ENCODE data around the gene BNIP3. TPM values are rescaled to one million over a fixed set of nuclear protein-coding genes. Genes with fewer than 3 reads are reported as not detected.
"Not testable (repeated sequence)": the region's sequence is repeated elsewhere in the genome, so short reads cannot be mapped to it uniquely, and the experiment has no call there.

Gene BNIP3
- total RNA-seq, 4 donors from 2014 or later: 81.2 to 162 (median 135) TPM

DNA sequence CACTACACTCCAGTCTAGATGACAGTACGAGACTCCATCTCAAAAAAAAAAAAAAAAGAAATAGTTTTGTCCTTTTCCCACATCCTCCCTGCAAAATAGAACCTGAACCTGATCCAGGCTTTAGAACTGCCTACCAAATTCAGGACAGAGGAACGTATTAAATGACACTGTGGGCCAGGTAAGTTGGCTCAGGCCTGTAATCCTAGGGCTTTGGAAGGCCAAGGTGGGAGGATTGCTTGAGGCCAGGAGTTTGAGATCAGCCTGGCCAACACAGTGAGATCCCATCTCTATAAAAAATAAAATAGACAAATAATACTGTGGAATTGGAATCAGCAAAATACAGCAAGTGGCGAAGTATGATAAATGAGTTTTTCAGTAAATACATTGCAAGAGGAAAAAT is 10.0 kb upstream of the BNIP3 start:
- no peaks in the 10 kb centered on the region for H3K27me3 ChIP-seq
- H3K4me1 ChIP-seq: peaks cover under 1% of the 10 kb centered on the region
- no peak for TF ChIP-seq EP300 (IDR thresholded peaks at IDR 0.05)
- TF ChIP-seq, protein P1, sequence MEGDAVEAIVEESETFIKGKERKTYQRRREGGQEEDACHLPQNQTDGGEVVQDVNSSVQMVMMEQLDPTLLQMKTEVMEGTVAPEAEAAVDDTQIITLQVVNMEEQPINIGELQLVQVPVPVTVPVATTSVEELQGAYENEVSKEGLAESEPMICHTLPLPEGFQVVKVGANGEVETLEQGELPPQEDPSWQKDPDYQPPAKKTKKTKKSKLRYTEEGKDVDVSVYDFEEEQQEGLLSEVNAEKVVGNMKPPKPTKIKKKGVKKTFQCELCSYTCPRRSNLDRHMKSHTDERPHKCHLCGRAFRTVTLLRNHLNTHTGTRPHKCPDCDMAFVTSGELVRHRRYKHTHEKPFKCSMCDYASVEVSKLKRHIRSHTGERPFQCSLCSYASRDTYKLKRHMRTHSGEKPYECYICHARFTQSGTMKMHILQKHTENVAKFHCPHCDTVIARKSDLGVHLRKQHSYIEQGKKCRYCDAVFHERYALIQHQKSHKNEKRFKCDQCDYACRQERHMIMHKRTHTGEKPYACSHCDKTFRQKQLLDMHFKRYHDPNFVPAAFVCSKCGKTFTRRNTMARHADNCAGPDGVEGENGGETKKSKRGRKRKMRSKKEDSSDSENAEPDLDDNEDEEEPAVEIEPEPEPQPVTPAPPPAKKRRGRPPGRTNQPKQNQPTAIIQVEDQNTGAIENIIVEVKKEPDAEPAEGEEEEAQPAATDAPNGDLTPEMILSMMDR (IDR thresholded peaks at IDR 0.05): no peak
- TF ChIP-seq POLR2A (IDR thresholded peaks at IDR 0.05): no peak
- no peak for TF ChIP-seq POLR2AphosphoS5 (IDR thresholded peaks at IDR 0.05)
- no peak overlapping the region for H3K4me3 ChIP-seq
- no peaks in the 10 kb centered on the region for H3K9me3 ChIP-seq
- DNase-seq (ENCODE audit: low spot score in 2 of 2): no peak
- no peak overlapping the region for H3K27ac ChIP-seq
- no peaks in the 10 kb centered on the region for H3K36me3 ChIP-seq
- WGBS: 85% methylated on average over 3 of the region's 3 CpGs

DNA sequence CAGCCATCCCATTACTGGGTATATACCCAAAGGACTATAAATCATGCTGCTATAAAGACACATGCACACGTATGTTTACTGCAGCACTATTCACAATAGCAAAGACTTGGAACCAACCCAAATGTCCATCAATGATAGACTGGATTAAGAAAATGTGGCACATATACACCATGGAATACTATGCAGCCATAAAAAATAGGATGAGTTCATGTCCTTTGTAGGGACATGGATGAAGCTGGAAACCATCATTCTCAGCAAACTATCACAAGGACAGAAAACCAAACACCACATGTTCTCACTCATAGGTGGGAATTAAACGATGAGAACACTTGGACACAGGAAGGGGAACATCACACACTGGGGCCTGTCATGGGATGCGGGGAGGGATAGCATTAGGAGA is 6.1 kb upstream of the BNIP3 start:
- not testable (repeated sequence) for H3K36me3 ChIP-seq; DNase-seq (ENCODE audit: low spot score in 2 of 2); H3K4me1 ChIP-seq; H3K27me3 ChIP-seq; H3K4me3 ChIP-seq; H3K27ac ChIP-seq; H3K9me3 ChIP-seq
- WGBS: 92% methylated on average over 3 of the region's 3 CpGs

DNA sequence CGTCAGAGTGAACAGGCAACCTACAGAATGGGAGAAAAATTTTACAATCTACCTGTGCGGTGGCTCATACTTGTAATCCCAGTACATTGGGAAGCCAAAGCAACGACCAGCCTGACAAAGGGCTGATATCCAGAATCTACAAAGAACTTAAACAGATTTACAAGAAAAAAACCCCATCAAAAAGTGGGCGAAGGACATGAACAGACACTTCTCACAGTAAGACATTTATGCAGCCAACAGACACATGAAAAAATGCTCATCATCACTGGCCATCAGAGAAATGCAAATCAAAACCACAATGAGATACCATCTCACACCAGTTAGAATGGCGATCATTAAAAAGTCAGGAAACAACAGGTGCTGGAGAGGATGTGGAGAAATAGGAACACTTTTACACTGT is 5.6 kb upstream of the BNIP3 start:
- H3K27ac ChIP-seq; H3K36me3 ChIP-seq; H3K4me1 ChIP-seq; H3K27me3 ChIP-seq; DNase-seq (ENCODE audit: low spot score in 2 of 2); H3K9me3 ChIP-seq; H3K4me3 ChIP-seq: not testable (repeated sequence)
- WGBS: 91% methylated on average over 5 of the region's 5 CpGs

DNA sequence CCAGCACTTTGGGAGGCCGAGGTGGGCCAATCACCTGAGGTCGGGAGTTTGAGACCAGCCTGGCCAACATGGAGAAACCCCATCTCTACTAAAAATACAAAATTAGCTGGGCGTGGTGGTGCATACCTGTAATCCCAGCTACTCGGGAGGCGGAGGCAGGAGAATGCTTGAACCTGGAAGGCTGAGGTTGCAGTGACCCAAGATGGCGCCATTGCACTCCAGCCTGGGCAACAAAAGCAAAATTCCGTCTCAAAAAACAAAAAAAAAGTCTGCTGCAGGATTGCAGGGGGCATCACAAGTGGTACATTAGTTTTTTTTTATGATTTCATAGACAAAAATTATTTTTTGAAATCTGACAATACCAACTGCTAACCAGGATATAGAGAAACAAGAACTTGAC is 5.1 kb upstream of the BNIP3 start:
- H3K4me3 ChIP-seq; DNase-seq (ENCODE audit: low spot score in 2 of 2); H3K4me1 ChIP-seq; H3K27me3 ChIP-seq; H3K36me3 ChIP-seq; H3K9me3 ChIP-seq; H3K27ac ChIP-seq: not testable (repeated sequence)
- WGBS: 98% methylated on average over 7 of the region's 7 CpGs

DNA sequence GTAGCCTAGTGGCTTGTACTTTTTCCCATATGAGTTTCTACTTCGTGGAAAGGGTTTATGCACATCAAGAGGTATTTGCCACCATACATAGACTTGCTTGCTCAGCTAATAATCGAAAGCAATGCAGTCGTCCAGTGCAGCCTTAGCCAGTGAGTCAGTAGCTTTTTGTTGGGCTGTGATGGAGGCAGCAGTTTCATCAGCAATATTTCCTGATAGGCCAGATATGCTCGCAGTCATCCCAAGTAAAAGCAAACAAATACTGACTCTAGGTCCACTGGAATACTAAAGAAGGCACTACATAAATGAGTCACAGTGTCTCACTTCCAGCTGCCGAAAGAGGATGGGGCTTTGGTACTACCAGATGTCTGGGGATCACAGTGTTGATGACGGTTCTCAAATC is 2.1 kb upstream of the BNIP3 start:
- TF ChIP-seq, protein P1 (IDR thresholded peaks at IDR 0.05): no peak
- TF ChIP-seq EP300 (IDR thresholded peaks at IDR 0.05): no peak
- no peak for TF ChIP-seq POLR2AphosphoS5 (IDR thresholded peaks at IDR 0.05)
- TF ChIP-seq POLR2A (IDR thresholded peaks at IDR 0.05): no peak
- Histone ChIP-seq H3K4me1 (peaks cover 30% of the 10 kb centered on the region), H3K9me3 (no peaks in the 10 kb centered on the region), H3K27ac (no peak overlapping the region), H3K27me3 (no peaks in the 10 kb centered on the region), H3K36me3 (no peaks in the 10 kb centered on the region), H3K4me3 (no peak overlapping the region)
- no peak for DNase-seq (ENCODE audit: low spot score in 2 of 2)
- WGBS: 70% methylated on average over 6 of the region's 6 CpGs

DNA sequence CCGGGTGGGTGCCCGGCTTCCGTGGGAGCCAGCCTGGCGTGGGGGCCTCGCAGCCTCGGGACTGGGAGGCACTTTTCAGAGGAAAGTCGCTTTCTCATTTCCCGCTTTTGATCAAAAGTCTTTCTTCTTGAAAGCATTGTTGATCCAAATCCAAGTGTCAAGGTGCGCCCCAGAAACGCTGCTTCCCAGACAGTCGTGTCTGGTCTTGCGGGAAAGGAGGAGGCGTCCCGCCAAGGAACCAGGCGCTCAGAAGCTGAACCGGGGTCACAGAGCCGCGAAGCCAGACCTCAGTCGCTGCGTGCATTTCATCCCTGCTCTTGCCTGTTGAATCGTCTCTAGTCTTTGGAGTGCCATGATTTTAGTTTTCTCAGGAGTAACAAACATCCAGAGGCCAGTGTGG is 1.1 kb upstream of the BNIP3 start:
- Histone ChIP-seq H3K27me3 (no peaks in the 10 kb centered on the region), H3K36me3 (no peaks in the 10 kb centered on the region), H3K27ac (no peak overlapping the region), H3K4me3 (peak overlapping the region; percentile 82), H3K4me1 (peaks cover 30% of the 10 kb centered on the region), H3K9me3 (no peaks in the 10 kb centered on the region)
- no peak for TF ChIP-seq POLR2A (IDR thresholded peaks at IDR 0.05)
- no peak for TF ChIP-seq EP300 (IDR thresholded peaks at IDR 0.05)
- peak in 1 of 2 donors; percentile 68 for DNase-seq (ENCODE audit: low spot score in 2 of 2)
- WGBS: 71% methylated on average over 13 of the region's 21 CpGs

DNA sequence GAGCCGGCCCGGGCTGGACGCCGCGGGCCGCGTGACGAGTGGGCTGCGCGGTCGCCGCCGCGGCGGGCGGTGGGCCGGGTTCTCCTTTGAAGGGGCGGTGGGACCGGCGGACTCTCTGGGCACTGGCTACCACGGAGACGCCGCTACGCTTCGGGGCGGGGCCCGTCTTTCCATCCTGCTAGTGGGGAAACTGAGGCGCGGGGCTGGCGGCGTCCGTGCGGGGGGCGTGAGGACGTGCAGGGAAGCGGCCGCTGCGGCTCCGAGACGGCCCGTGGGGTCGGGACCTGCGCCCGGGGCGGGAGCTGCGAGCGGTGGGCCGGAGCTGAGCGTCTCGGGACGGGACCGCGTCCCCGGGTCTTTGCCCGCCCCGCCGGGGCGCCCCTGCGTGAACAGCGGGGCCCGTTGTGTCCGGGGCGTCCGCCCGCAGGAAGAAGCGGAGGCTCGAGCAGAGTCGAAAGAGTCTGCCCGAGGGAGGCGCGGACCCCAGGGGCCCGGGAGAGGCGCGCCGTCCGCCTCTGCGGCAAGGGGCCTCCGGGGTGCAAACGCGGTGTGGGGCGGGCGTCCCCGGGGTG is 548 bp upstream of the BNIP3 start:
- peak overlapping the region; percentile 55 for H3K27ac ChIP-seq
- no peaks in the 10 kb centered on the region for H3K36me3 ChIP-seq
- H3K4me1 ChIP-seq: peaks cover 30% of the 10 kb centered on the region
- H3K27me3 ChIP-seq: no peaks in the 10 kb centered on the region
- TF ChIP-seq POLR2AphosphoS5 (IDR thresholded peaks at IDR 0.05) (no peak), POLR2A (IDR thresholded peaks at IDR 0.05) (no peak), EP300 (IDR thresholded peaks at IDR 0.05) (no peak)
- TF ChIP-seq, protein P1 (IDR thresholded peaks at IDR 0.05): no peak
- WGBS: no CpG with 5 or more reads among the region's 83 CpGs
- H3K9me3 ChIP-seq: no peaks in the 10 kb centered on the region
- peak overlapping the region; percentile 82 for H3K4me3 ChIP-seq
- DNase-seq (ENCODE audit: low spot score in 2 of 2): peak in 1 of 2 donors; percentile 81

Measured in suprapubic skin (tissue), 4 donors.